Choroid plexus epithelial cell (primary cell): ENCODE results near the gene SMURF2.

Source experiments
- DNase-seq: peaks from one replicate; pipeline ENCODE4 v3.0.0-alpha.2; 2010; ENCODE audit warnings: low read depth
- H3K4me3 ChIP-seq: 2 replicates; pipeline ENCODE4 v1.5.1; 2011; ENCODE audit warnings: low read depth, mild to moderate bottlenecking, control low read depth, low read length, moderate library complexity
- CTCF ChIP-seq: conservative IDR thresholded peaks from 2 replicates; pipeline ENCODE4 v1.5.1; 2011; ENCODE audit warnings: low read depth, mild to moderate bottlenecking, control low read depth, inconsistent platforms, low read length, moderate library complexity

The SMURF2 gene

DNA sequence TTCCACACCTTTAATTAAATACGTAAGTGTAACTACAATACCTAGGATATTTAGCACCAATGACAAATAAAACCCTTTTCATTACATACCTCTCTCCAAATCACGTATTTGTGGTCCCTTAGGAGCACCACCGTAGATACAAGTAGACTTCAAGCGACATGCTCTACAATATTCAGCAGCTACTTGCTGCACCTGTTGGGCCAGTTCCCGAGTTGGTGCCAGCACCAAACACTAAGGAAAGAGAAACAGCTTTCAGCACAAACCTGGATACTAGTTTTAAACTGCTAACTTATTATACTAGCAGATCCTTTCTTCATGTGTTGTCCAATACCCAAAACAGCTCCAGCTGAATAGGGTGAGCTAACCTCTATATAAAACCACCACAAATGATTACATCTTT is 158.8 kb downstream of the SMURF2 start:
- DNase-seq: no peak
- no peak for TF ChIP-seq CTCF
- peak overlapping the region; percentile 100 for H3K4me3 ChIP-seq

- peak overlapping the region; percentile 100 for H3K4me3 ChIP-seq
- TF ChIP-seq CTCF: no peak
- peak; percentile 68 for DNase-seq
These were observed 159.3 kb downstream of the SMURF2 start for GRCh38 chr17:64502809-64503208.

DNA sequence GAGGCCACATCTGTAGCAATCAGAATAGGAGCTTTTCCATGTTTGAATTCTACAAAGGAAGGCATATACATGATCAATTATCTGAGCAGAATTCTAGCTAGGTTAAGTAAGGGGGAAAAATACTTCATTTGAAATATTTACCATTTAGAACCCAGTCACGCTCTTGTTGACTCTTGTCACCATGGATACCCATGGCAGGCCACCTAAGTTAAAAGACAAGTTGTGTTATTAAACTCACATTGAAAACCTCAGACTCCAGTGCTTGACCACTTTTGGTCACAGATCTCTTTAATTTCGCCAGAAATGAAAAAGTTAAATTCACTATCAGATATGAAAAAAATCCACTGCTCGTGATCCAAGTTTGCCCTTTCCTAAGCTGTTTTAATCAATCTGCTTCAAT is 160.1 kb downstream of the SMURF2 start:
- H3K4me3 ChIP-seq: no peak overlapping the region
- no peak for DNase-seq
- TF ChIP-seq CTCF: no peak

DNA sequence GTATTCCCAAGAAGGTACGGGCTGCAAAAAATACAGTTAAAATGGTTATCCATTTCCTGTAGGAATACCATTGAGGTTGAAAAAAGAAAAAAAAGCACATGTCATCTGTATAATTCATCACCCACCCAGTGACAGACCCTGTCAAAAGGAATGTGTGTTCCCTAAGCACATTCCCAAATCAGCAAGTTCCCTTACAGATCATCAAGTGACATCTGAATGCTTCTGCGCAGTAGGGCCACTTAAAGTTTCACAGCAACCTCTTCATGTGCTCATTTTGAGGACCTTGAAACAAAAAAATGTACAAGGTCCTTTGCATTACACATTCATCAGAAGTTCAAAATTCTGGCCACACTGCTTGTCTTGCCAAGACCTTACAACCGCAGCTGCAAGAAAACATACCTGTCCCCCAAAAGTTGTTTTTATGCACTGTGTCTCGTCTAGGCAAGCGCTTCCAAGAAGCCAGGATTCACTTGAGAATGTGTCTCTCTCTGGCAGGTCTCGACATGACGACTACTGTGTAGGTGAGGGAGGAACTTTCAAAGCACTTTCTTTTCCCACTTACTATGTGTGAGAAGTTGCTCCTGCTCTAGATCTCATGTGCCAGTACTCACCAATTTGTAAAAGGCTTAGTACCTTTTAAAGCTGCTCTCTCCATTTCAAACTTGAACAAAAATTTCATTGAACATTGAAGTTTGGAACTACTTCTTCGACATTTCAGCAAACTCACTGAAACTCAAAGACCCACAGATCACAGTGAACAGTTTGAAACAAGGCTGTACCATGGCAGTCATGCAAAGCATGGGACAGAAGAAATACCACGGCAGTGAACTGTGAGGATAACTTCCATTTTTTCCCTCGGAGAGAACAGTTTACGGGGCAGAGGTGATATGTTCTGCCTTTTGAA is 161.0 kb downstream of the SMURF2 start:
- DNase-seq: no peak
- no peak overlapping the region for H3K4me3 ChIP-seq
- TF ChIP-seq CTCF: no peak

DNA sequence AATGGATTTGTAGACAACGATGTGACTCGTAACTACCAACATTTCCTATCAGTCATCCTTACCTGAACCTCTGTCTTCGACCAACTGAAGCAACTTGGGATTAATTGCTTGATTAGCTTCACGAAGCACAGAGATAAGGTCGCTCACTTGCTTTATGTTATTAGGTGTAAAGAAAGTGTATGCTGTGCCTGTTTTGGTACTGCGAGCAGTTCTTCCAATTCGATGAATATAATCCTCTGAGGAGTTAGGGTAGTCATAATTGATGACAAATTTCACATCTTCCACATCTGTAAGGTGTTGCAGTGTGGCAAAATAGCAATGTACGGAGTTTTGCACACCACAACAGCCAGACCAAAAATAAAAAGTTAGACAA is 161.6 kb downstream of the SMURF2 start:
- H3K4me3 ChIP-seq: no peak overlapping the region
- no peak for DNase-seq
- no peak for TF ChIP-seq CTCF

GRCh38 chr17:64499805-64500486 is 162.2 kb downstream of the SMURF2 start:
- peak; percentile 48 for DNase-seq
- no peak for TF ChIP-seq CTCF
- no peak overlapping the region for H3K4me3 ChIP-seq
